Measurements from ENCODE around the gene UBN1. TPM values are rescaled to one million over a fixed set of nuclear protein-coding genes. Genes with fewer than 3 reads are reported as not detected.

Gene UBN1, protein sequence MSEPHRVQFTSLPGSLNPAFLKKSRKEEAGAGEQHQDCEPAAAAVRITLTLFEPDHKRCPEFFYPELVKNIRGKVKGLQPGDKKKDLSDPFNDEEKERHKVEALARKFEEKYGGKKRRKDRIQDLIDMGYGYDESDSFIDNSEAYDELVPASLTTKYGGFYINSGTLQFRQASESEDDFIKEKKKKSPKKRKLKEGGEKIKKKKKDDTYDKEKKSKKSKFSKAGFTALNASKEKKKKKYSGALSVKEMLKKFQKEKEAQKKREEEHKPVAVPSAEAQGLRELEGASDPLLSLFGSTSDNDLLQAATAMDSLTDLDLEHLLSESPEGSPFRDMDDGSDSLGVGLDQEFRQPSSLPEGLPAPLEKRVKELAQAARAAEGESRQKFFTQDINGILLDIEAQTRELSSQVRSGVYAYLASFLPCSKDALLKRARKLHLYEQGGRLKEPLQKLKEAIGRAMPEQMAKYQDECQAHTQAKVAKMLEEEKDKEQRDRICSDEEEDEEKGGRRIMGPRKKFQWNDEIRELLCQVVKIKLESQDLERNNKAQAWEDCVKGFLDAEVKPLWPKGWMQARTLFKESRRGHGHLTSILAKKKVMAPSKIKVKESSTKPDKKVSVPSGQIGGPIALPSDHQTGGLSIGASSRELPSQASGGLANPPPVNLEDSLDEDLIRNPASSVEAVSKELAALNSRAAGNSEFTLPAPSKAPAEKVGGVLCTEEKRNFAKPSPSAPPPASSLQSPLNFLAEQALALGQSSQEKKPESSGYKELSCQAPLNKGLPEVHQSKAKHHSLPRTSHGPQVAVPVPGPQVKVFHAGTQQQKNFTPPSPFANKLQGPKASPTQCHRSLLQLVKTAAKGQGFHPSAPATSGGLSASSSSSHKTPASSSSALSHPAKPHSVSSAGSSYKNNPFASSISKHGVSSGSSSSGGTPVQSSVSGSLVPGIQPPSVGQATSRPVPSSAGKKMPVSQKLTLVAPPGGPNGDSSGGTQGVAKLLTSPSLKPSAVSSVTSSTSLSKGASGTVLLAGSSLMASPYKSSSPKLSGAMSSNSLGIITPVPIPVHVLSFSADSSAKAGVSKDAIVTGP (N-terminal part only)
- total RNA-seq: 29.0 and 34.4 TPM in 2 replicates

DNA sequence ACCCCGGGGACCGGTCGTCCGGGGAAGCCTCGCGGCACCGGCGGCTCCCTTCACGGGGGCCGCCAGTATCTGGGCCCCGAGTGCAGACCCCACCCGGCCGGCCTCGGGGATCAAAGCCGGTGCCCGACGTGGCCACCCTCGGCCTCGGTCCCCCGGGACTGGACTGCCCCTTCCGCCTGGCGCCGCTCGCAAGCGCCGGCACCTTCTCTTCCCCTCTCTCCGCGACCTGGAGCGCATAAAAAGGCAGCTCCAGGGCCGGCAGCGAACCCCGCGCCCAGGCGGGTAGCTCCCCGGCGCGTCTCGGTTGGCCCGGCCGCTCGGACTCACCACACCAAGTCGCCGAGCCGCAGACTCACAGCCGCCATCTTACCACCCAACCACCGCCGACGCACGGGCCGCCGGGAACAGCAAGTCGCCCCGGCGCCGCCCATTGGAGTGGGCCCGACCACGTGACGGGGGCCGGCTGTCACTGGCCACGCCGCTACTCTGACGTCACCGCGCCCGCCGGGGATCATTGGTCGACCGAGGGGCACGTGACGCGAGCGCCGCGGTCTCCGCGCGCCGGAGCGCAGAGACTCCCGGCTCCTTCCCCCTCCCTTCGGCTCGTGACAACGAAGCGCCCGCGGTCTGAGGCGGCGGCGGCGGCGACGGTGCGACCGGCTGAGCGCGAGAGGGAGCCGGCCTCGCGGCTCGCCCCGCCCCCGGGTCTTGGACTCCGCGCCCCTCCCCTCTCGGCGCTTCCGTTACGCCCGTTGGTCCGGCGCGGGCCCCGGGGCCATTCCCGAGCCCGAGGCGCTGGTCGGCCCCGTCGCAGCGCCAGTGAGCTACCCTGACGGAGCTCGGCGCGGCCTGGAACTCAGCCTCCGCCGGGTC is at the start of gene UBN1, which contains the start of gene GLYR1:
UBN1 (plus strand) TSS at position 581 of the 873 bp plus-strand sequence. CDS start 5,437 bp downstream, outside the sequence.
GLYR1 (minus strand) TSS at position 388 of the 873 bp plus-strand sequence; CDS start at position 365, 23 bp downstream.

DNA sequence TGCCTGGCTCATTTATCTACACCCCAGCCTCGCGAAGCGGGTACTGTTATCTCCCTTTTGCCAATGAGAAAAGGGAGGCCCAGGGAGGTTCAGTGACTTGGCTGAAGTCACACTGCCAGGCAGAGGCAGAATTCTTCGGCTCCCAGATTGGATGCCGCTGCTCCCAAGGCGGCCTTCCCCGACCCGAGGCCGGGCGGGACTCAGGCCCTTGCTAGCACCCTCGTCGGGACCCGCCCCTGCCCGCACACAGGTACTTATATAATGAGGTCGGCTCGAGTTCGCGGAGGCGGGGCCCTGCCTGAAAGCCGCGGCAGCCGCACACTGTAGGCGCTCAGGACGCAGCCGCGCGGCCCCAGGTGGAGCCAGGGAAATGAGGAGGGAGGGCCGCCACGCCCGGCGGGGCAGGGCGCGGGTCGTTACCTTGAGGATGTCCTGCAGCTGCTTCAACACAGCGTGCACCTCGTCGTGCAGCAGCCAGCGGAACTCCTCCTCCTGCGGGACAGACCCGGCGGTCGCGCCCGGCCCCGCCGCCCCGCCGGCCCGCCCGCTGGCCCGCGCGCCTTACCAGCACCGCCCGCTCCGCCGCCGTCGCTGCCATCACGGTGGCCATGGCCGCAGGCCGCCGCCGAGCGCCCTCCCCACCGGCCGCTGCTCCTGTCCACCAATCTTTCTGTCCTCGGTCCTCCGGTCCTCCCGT is 45.2 kb upstream of the UBN1 start, which contains the start of gene ROGDI:
ROGDI (minus strand) TSS at position 672 of the 697 bp plus-strand sequence; CDS start at position 610, 62 bp downstream.

Other genes with a start within 250 kb of the UBN1 start
- 8.5 and 13.6 TPM in 2 replicates for gene UBALD1, start 232.6 kb upstream of the UBN1 start, total RNA-seq
- 47.6 and 50.8 TPM in 2 replicates for gene MGRN1, start 222.7 kb upstream of the UBN1 start, total RNA-seq
- 13.8 and 15.6 TPM in 2 replicates for gene NUDT16L1, start 153.9 kb upstream of the UBN1 start, total RNA-seq
- gene ANKS3, start 113.2 kb upstream of the UBN1 start, total RNA-seq: 32.5 and 36.5 TPM in 2 replicates
- 1.6 and 3.3 TPM in 2 replicates for gene DNAAF8, start 112.9 kb upstream of the UBN1 start, total RNA-seq
- 16.4 and 16.8 TPM in 2 replicates for gene ZNF500, start 80.3 kb upstream of the UBN1 start, total RNA-seq
- not detected in 2 replicates for gene SEPTIN12, start 59.1 kb upstream of the UBN1 start, total RNA-seq
- gene SMIM22, start 52.1 kb upstream of the UBN1 start, total RNA-seq: not detected in 2 replicates
- 14.8 and 16.0 TPM in 2 replicates for gene ROGDI, start 44.8 kb upstream of the UBN1 start, total RNA-seq
- 43.4 and 55.3 TPM in 2 replicates for gene GLYR1, start 193 bp upstream of the UBN1 start, total RNA-seq
- gene PPL, start 89.7 kb downstream of the UBN1 start, total RNA-seq: 40.3 and 41.9 TPM in 2 replicates
- gene SEC14L5, start 110.8 kb downstream of the UBN1 start, total RNA-seq: 0.12 and 0.32 TPM in 2 replicates
- 20.4 and 25.6 TPM in 2 replicates for gene NAGPA, start 186.5 kb downstream of the UBN1 start, total RNA-seq
- not detected in 2 replicates for gene C16orf89, start 218.5 kb downstream of the UBN1 start, total RNA-seq
- 30.8 and 32.1 TPM in 2 replicates for gene ALG1, start 224.4 kb downstream of the UBN1 start, total RNA-seq

All from hair follicle dermal papilla cell (primary cell).